Measurements from ENCODE around the gene FGFBP2.

FGFBP2 gene

DNA sequence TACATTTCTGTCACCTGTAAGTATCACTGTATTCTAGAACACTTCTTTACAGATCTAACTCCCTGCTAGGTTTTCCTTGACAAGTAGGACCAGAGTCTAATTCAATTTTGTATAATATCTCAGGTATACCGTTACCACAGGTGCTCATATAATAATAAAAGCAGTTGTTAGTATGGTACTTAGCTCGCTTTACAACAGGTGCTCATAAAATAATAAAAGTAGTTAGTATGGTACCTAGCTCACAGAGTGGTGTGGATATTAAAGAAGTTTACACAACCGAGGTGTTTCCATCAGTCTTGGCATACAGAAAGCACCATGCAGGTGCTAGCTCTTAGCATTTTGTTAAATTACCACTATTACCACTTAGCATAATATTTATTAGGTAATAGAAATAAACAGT lies 32.9 kb upstream of the FGFBP2 start:
- Histone ChIP-seq H3K27me3 (ENCODE audit: control insufficient read depth, low read length) (peaks cover 7% of the 10 kb centered on the region), H3F3A (ENCODE audit: control insufficient read depth, insufficient read depth) (no peaks in the 10 kb centered on the region), H3K4me2 (ENCODE audit: low read length) (no peak overlapping the region)

GRCh38 chr4:15992167-15992485 lies 29.2 kb upstream of the FGFBP2 start:
- Histone ChIP-seq H3K36me3 (ENCODE audit: control insufficient read depth, low read length) (no peaks in the 10 kb centered on the region), H3K4me1 (ENCODE audit: control insufficient read depth, low read length) (no peaks in the 10 kb centered on the region), H3K27me3 (ENCODE audit: control insufficient read depth, low read length) (peaks cover 14% of the 10 kb centered on the region), H3K4me2 (ENCODE audit: low read length) (no peak overlapping the region), H3K79me2 (ENCODE audit: control insufficient read depth, low read length) (no peaks in the 10 kb centered on the region), H3K9me2 (replicated peaks; ENCODE audit: control insufficient read depth, low read length) (no peaks in the 10 kb centered on the region), H3K9me3 (ENCODE audit: control insufficient read depth, insufficient read depth, low read length) (no peaks in the 10 kb centered on the region), H3K27ac (ENCODE audit: low read depth, low read length) (no peak overlapping the region), H3F3A (ENCODE audit: control insufficient read depth, insufficient read depth) (no peaks in the 10 kb centered on the region), H4K20me1 (ENCODE audit: control insufficient read depth, insufficient read depth, low read depth, low read length) (no peaks in the 10 kb centered on the region), H3K4me3 (ENCODE audit: low read length) (no peak overlapping the region)
- TF ChIP-seq, protein P1, sequence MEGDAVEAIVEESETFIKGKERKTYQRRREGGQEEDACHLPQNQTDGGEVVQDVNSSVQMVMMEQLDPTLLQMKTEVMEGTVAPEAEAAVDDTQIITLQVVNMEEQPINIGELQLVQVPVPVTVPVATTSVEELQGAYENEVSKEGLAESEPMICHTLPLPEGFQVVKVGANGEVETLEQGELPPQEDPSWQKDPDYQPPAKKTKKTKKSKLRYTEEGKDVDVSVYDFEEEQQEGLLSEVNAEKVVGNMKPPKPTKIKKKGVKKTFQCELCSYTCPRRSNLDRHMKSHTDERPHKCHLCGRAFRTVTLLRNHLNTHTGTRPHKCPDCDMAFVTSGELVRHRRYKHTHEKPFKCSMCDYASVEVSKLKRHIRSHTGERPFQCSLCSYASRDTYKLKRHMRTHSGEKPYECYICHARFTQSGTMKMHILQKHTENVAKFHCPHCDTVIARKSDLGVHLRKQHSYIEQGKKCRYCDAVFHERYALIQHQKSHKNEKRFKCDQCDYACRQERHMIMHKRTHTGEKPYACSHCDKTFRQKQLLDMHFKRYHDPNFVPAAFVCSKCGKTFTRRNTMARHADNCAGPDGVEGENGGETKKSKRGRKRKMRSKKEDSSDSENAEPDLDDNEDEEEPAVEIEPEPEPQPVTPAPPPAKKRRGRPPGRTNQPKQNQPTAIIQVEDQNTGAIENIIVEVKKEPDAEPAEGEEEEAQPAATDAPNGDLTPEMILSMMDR (IDR thresholded peaks at IDR 0.05; ENCODE audit: low read depth, low read length, poor library complexity, severe bottlenecking) = no peak
- TF ChIP-seq EZH2phosphoT487 (IDR thresholded peaks at IDR 0.05; ENCODE audit: borderline replicate concordance, low read length) = no peak

More for the DNA sequence above, 32.9 kb upstream of the FGFBP2 start:
- Histone ChIP-seq H3K9me3 (ENCODE audit: control insufficient read depth, insufficient read depth, low read length) (no peaks in the 10 kb centered on the region), H3K4me3 (ENCODE audit: low read length) (no peak overlapping the region), H3K4me1 (ENCODE audit: control insufficient read depth, low read length) (no peaks in the 10 kb centered on the region), H3K79me2 (ENCODE audit: control insufficient read depth, low read length) (no peaks in the 10 kb centered on the region), H3K27ac (ENCODE audit: low read depth, low read length) (no peak overlapping the region), H4K20me1 (ENCODE audit: control insufficient read depth, insufficient read depth, low read depth, low read length) (no peaks in the 10 kb centered on the region), H3K9me2 (replicated peaks; ENCODE audit: control insufficient read depth, low read length) (no peaks in the 10 kb centered on the region), H3K36me3 (ENCODE audit: control insufficient read depth, low read length) (no peaks in the 10 kb centered on the region)
- no peak for TF ChIP-seq EZH2phosphoT487 (IDR thresholded peaks at IDR 0.05; ENCODE audit: borderline replicate concordance, low read length)
- TF ChIP-seq, protein P1 (IDR thresholded peaks at IDR 0.05; ENCODE audit: low read depth, low read length, poor library complexity, severe bottlenecking) = no peak

DNA sequence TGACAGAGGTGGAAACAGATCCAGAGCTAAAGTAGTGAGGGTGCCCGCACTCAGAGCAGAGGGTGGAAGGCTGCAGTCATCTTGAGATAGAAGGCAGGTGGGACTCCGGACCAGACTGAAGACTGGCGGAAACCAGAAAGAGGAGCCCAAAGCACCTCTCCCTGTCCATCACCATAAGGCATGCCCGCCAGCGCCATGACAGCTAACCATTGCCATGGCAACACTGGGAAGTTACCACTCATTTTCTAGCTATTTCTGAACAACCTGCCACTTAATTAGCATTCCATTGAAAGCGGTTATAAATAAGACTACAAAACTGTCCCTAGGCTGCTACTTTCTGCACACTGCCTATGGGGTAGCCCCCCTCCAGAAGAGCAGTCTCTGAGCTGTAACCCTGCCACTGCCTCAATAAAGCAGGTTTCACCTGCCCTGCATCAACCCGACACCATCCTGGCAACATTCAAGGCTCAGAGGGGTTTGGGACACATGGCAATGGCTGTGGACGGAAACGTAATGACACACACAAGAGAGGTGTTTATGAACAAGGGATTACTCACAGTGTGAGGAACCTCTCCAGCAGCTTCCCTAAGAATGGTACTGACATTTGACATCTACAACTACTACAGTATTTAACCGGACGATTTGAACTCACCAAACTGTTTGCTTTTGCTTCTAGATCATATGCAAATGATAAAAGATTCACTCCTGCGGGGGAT lies 27.8 kb upstream of the FGFBP2 start:
- Histone ChIP-seq H3K36me3 (ENCODE audit: control insufficient read depth, low read length) (no peaks in the 10 kb centered on the region), H3K4me2 (ENCODE audit: low read length) (no peak overlapping the region), H3K4me3 (ENCODE audit: low read length) (no peak overlapping the region), H3K9me3 (ENCODE audit: control insufficient read depth, insufficient read depth, low read length) (no peaks in the 10 kb centered on the region), H3K4me1 (ENCODE audit: control insufficient read depth, low read length) (no peaks in the 10 kb centered on the region), H3K79me2 (ENCODE audit: control insufficient read depth, low read length) (no peaks in the 10 kb centered on the region), H4K20me1 (ENCODE audit: control insufficient read depth, insufficient read depth, low read depth, low read length) (no peaks in the 10 kb centered on the region), H3F3A (ENCODE audit: control insufficient read depth, insufficient read depth) (no peaks in the 10 kb centered on the region), H3K27ac (ENCODE audit: low read depth, low read length) (no peak overlapping the region), H3K9me2 (replicated peaks; ENCODE audit: control insufficient read depth, low read length) (no peaks in the 10 kb centered on the region), H3K27me3 (ENCODE audit: control insufficient read depth, low read length) (peaks cover 12% of the 10 kb centered on the region)
- TF ChIP-seq EZH2phosphoT487 (IDR thresholded peaks at IDR 0.05; ENCODE audit: borderline replicate concordance, low read length) = no peak
- TF ChIP-seq, protein P1 (IDR thresholded peaks at IDR 0.05; ENCODE audit: low read depth, low read length, poor library complexity, severe bottlenecking) = no peak

Measured in DOHH2 (cell line).